HG02943 (cell line): ENCODE measurements around the gene DUSP23.

Experiments
- ATAC-seq: cut with Tn5 transposase; IDR thresholded peaks from one replicate; pipeline ENCODE4 v1.9.1; 2021; ENCODE audit warnings: mild to moderate bottlenecking, low read depth, moderate library complexity; ENCODE audit not compliant: unreplicated experiment

DUSP23 gene

GRCh38 chr1:159827102-159827490, 46.3 kb downstream of the DUSP23 start:
- ATAC-seq = no peak

- ATAC-seq = no peak
Observed at GRCh38 chr1:159827549-159827948, 46.8 kb downstream of the DUSP23 start.

GRCh38 chr1:159828176-159828575, 47.4 kb downstream of the DUSP23 start:
- no peak for ATAC-seq

- no peak for ATAC-seq
Observed at GRCh38 chr1:159828581-159829272, 48.0 kb downstream of the DUSP23 start.

- peak; percentile 69 for ATAC-seq
Observed at GRCh38 chr1:159829273-159829634, 48.5 kb downstream of the DUSP23 start.

GRCh38 chr1:159829822-159830465, 49.2 kb downstream of the DUSP23 start:
- no peak for ATAC-seq

GRCh38 chr1:159830722-159831121, 50.0 kb downstream of the DUSP23 start:
- ATAC-seq = no peak

- no peak for ATAC-seq
Observed at GRCh38 chr1:159831412-159832141, 50.8 kb downstream of the DUSP23 start.
